GM12891 (cell line): ENCODE measurements around the gene ADAMTSL1.

ENCODE experiments used
- PAX5 ChIP-seq: IDR thresholded peaks from 2 replicates; pipeline ENCODE4 v1.6.1; 2011; ENCODE audit warnings: low read length, moderate library complexity, mild to moderate bottlenecking; ENCODE audit not compliant: insufficient read depth, severe bottlenecking
- POLR2A ChIP-seq: IDR thresholded peaks from 2 replicates; pipeline ENCODE4 v1.6.1; 2011; ENCODE audit warnings: low read depth, low read length, control low read depth
- POLR2AphosphoS5 ChIP-seq: IDR thresholded peaks from 2 replicates; pipeline ENCODE4 v1.6.1; 2011; ENCODE audit warnings: low read depth, low read length, control low read depth
- POU2F2 ChIP-seq: IDR thresholded peaks from 2 replicates; pipeline ENCODE4 v1.6.1; 2011; ENCODE audit warnings: low read depth, mild to moderate bottlenecking, control low read depth, low read length, moderate library complexity
- SPI1 ChIP-seq: IDR thresholded peaks from 2 replicates; pipeline ENCODE4 v1.6.1; 2011; ENCODE audit warnings: low read depth, low read length, control low read depth
- TAF1 ChIP-seq: IDR thresholded peaks from 2 replicates; pipeline ENCODE4 v1.6.1; 2011; ENCODE audit warnings: low read depth, low read length, control low read depth

DNA sequence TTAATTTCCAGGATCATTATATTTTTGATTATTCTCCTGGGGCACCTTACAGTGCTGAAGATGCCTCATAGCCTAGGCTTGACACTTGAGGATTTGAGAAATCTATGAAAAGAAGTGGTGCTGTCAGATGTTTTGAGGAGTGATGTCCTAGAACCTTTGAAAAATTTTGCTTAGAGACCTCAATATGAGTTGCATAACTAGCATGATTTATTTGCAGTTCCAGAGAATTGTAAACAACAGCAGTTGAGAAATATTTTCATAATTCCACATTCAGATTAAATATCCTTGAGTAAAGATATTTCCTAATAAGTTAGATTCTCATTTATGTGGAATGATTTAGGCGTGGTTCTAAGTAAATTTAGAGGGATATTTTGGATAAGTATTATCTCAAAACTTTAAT is 225.8 kb downstream of the ADAMTSL1 start:
- TF ChIP-seq POU2F2: no peak
- no peak for TF ChIP-seq POLR2AphosphoS5
- no peak for TF ChIP-seq SPI1
- TF ChIP-seq POLR2A: no peak
- no peak for TF ChIP-seq PAX5
- TF ChIP-seq TAF1: no peak
